Caco-2 (cell line): ENCODE results near the gene FAM124A. TPM values are rescaled to one million over a fixed set of nuclear protein-coding genes. Genes with fewer than 3 reads are reported as not detected.

ENCODE experiments used
- BruUV-seq: library from RNA; stranded (reverse); fragments of 400-500 nt; replicated peaks from 2 replicates; lab custom pipeline; 2021; lab: Mats Ljungman, UMichigan
- CTCF ChIA-PET: fragments of 300-600 bp; sonication (Branson Sonifier 250); formaldehyde crosslinking; loops from one replicate; lab custom pipeline; 2022; ENCODE audit warnings: antibody characterized with exemption; lab: Charles Lee
- POLR2A ChIA-PET: fragments of 300-600 bp; sonication (Branson Sonifier 250); formaldehyde crosslinking; loops from one replicate; lab custom pipeline; 2022; ENCODE audit warnings: antibody characterized with exemption; lab: Charles Lee
- DNase-seq, 2 experiments: peaks; one replicate each; pipeline versions ENCODE4 v3.0.0 to v3.0.0-alpha.2; 2020 to 2022
- H3K27me3 ChIP-seq: replicated peaks from 2 replicates; pipeline ENCODE4 v1.6.0; 2011; ENCODE audit warnings: low read length; ENCODE audit not compliant: control insufficient read depth, insufficient read depth
- H3K36me3 ChIP-seq: 2 replicates; pipeline ENCODE4 v1.5.1; 2011; ENCODE audit warnings: low read length; ENCODE audit not compliant: control insufficient read depth, insufficient read depth
- H3K4me1 ChIP-seq: fragments of 250-450 bp; sonication (Bioruptor Pico); 2 replicates; pipeline ENCODE4 v1.5.1; 2020; ENCODE audit warnings: mild to moderate bottlenecking
- H3K4me3 ChIP-seq: 2 replicates; pipeline ENCODE4 v1.5.1; 2011; ENCODE audit warnings: low read depth, mild to moderate bottlenecking, control low read depth, low read length
- H3K9me3 ChIP-seq: fragments of 250-450 bp; sonication (Bioruptor Pico); 2 replicates; pipeline ENCODE4 v1.5.1; 2020; ENCODE audit warnings: mild to moderate bottlenecking, moderate library complexity
- H3K27ac Mint-ChIP-seq: one replicate; pipeline ENCODE4 v1.8.0; 2022; ENCODE audit warnings: mixed read lengths; ENCODE audit not compliant: unreplicated experiment
- H3K27me3 Mint-ChIP-seq: one replicate; pipeline ENCODE4 v1.8.0; 2022; ENCODE audit warnings: mixed read lengths; ENCODE audit not compliant: insufficient read depth, unreplicated experiment
- H3K36me3 Mint-ChIP-seq: one replicate; pipeline ENCODE4 v1.8.0; 2022; ENCODE audit warnings: mild to moderate bottlenecking, mixed read lengths; ENCODE audit not compliant: insufficient read depth, unreplicated experiment
- H3K4me1 Mint-ChIP-seq: one replicate; pipeline ENCODE4 v1.8.0; 2022; ENCODE audit warnings: low read depth, mixed read lengths; ENCODE audit not compliant: unreplicated experiment
- H3K4me3 Mint-ChIP-seq: one replicate; pipeline ENCODE4 v1.8.0; 2022; ENCODE audit warnings: mild to moderate bottlenecking, moderate library complexity, mixed read lengths; ENCODE audit not compliant: unreplicated experiment
- H3K9me3 Mint-ChIP-seq: one replicate; pipeline ENCODE4 v1.8.0; 2022; ENCODE audit warnings: mixed read lengths; ENCODE audit not compliant: unreplicated experiment
- CTCF ChIP-seq, 2 experiments: fragments of 200-600 bp in 1 of 2; IDR thresholded peaks; 1 replicate in 1 of 2; 2 replicates in 1 of 2; pipeline versions ENCODE4 v1.5.1 to v1.8.0; 2011 to 2022; ENCODE audit warnings: antibody characterized with exemption in 1 of 2, control low read depth in 1 of 2, inconsistent platforms in 1 of 2, low read depth in 1 of 2, low read length in 1 of 2, mild to moderate bottlenecking in 1 of 2, moderate library complexity in 1 of 2; ENCODE audit not compliant: insufficient read depth in 1 of 2, severe bottlenecking in 1 of 2, unreplicated experiment in 1 of 2
- intact Hi-C: fragments of 100-400 bp; cut with micrococcal nuclease; formaldehyde crosslinking; loops from one replicate; pipeline ENCODE4 v1.10.0; 2022; ENCODE audit not compliant: unreplicated experiment
- total RNA-seq: library from RNA; stranded (reverse); gene quantifications from 2 replicates; pipeline ENCODE4 v1.2.3, GENCODE V29; 2022

FAM124A gene
- total RNA-seq, 1 experiment from 2014 or later, result 0.52 TPM

GRCh38 chr13:51191743-51192142 lies 30.5 kb upstream of the FAM124A start:
- Mint-ChIP-seq H3K36me3 (no peaks in the 10 kb centered on the region), H3K4me3 (no peak overlapping the region), H3K9me3 (no peaks in the 10 kb centered on the region), H3K27me3 (peaks cover 9% of the 10 kb centered on the region), H3K27ac (no peak overlapping the region), H3K4me1 (no peaks in the 10 kb centered on the region)
- no peak overlapping the region for H3K4me3 ChIP-seq
- no peaks in the 10 kb centered on the region for H3K4me1 ChIP-seq
- CTCF ChIA-PET, result no interaction called here
- H3K9me3 ChIP-seq, result no peaks in the 10 kb centered on the region
- no peak for DNase-seq
- POLR2A ChIA-PET, result no interaction called here
- intact Hi-C loops, result no loop called here
- H3K36me3 ChIP-seq, result no peaks in the 10 kb centered on the region
- no peak for TF ChIP-seq CTCF (IDR thresholded peaks at IDR 0.05; ENCODE audit: insufficient read depth in 1 of 2, low read depth in 1 of 2, low read length in 1 of 2, severe bottlenecking in 1 of 2, unreplicated experiment in 1 of 2)
- no peaks in the 10 kb centered on the region for H3K27me3 ChIP-seq
- BruUV-seq, result no TSS peak

- H3K9me3 ChIP-seq, result no peaks in the 10 kb centered on the region
- ChIA-PET POLR2A (no interaction called here), CTCF (no interaction called here)
- Mint-ChIP-seq H3K27ac (no peak overlapping the region), H3K36me3 (no peaks in the 10 kb centered on the region), H3K27me3 (peaks cover 6% of the 10 kb centered on the region), H3K4me3 (no peak overlapping the region), H3K9me3 (no peaks in the 10 kb centered on the region), H3K4me1 (no peaks in the 10 kb centered on the region)
- H3K27me3 ChIP-seq, result no peaks in the 10 kb centered on the region
- no peak for DNase-seq
- intact Hi-C loops, result no loop called here
- TF ChIP-seq CTCF (IDR thresholded peaks at IDR 0.05; ENCODE audit: insufficient read depth in 1 of 2, low read depth in 1 of 2, low read length in 1 of 2, severe bottlenecking in 1 of 2, unreplicated experiment in 1 of 2), result no peak
- no peak overlapping the region for H3K4me3 ChIP-seq
- no peaks in the 10 kb centered on the region for H3K4me1 ChIP-seq
- no TSS peak for BruUV-seq
- no peaks in the 10 kb centered on the region for H3K36me3 ChIP-seq
Observed at GRCh38 chr13:51192348-51192747, 29.9 kb upstream of the FAM124A start.

GRCh38 chr13:51193387-51193786 lies 28.8 kb upstream of the FAM124A start:
- no peak for TF ChIP-seq CTCF (IDR thresholded peaks at IDR 0.05; ENCODE audit: insufficient read depth in 1 of 2, low read depth in 1 of 2, low read length in 1 of 2, severe bottlenecking in 1 of 2, unreplicated experiment in 1 of 2)
- ChIA-PET CTCF (no interaction called here), POLR2A (no interaction called here)
- no peak overlapping the region for H3K4me3 ChIP-seq
- H3K9me3 Mint-ChIP-seq, result no peaks in the 10 kb centered on the region
- peaks cover 6% of the 10 kb centered on the region for H3K27me3 Mint-ChIP-seq
- H3K4me3 Mint-ChIP-seq, result no peak overlapping the region
- no TSS peak for BruUV-seq
- H3K4me1 Mint-ChIP-seq, result no peaks in the 10 kb centered on the region
- no peaks in the 10 kb centered on the region for H3K27me3 ChIP-seq
- H3K9me3 ChIP-seq, result no peaks in the 10 kb centered on the region
- no peaks in the 10 kb centered on the region for H3K4me1 ChIP-seq
- H3K36me3 Mint-ChIP-seq, result no peaks in the 10 kb centered on the region
- intact Hi-C loops, result no loop called here
- no peaks in the 10 kb centered on the region for H3K36me3 ChIP-seq
- H3K27ac Mint-ChIP-seq, result no peak overlapping the region
- DNase-seq, result no peak
